GF-D8 (cell line): ENCODE data around the gene GREM1.

ENCODE experiments used
- DNase-seq: peaks from one replicate; lab custom pipeline; 2025; lab: John Stamatoyannopoulos, UW

Gene GREM1

GRCh38 chr15:32694222-32694983, 23.4 kb upstream of the GREM1 start:
- no peak for DNase-seq

GRCh38 chr15:32698773-32699390, 18.9 kb upstream of the GREM1 start:
- DNase-seq: no peak

- DNase-seq: no peak
Measured at GRCh38 chr15:32700501-32701150, 17.2 kb upstream of the GREM1 start.

- no peak for DNase-seq
Measured at GRCh38 chr15:32701863-32702262, 15.9 kb upstream of the GREM1 start.

- no peak for DNase-seq
Measured at GRCh38 chr15:32704395-32704981, 13.3 kb upstream of the GREM1 start.

- DNase-seq: no peak
Measured at GRCh38 chr15:32705446-32705845, 12.4 kb upstream of the GREM1 start.

GRCh38 chr15:32706704-32707103, 11.1 kb upstream of the GREM1 start:
- no peak for DNase-seq

GRCh38 chr15:32707436-32707835, 10.4 kb upstream of the GREM1 start:
- no peak for DNase-seq

- no peak for DNase-seq
Measured at GRCh38 chr15:32709295-32710033, 8.3 kb upstream of the GREM1 start.

- no peak for DNase-seq
Measured at GRCh38 chr15:32715276-32715675, 2.5 kb upstream of the GREM1 start.

- no peak for DNase-seq
Measured at GRCh38 chr15:32716216-32716914, 1.4 kb upstream of the GREM1 start.

GRCh38 chr15:32716915-32717425, 834 bp upstream of the GREM1 start:
- DNase-seq: no peak

- no peak for DNase-seq
Measured at GRCh38 chr15:32718227-32718820, 520 bp downstream of the GREM1 start.

GRCh38 chr15:32718821-32719716, 1.3 kb downstream of the GREM1 start:
- no peak for DNase-seq

- DNase-seq: no peak
Measured at GRCh38 chr15:32721596-32721995, 3.8 kb downstream of the GREM1 start.

- DNase-seq: no peak
Measured at GRCh38 chr15:32722136-32722535, 4.3 kb downstream of the GREM1 start.

- no peak for DNase-seq
Measured at GRCh38 chr15:32723171-32723948, 5.6 kb downstream of the GREM1 start.

- no peak for DNase-seq
Measured at GRCh38 chr15:32729700-32730395, 12.0 kb downstream of the GREM1 start.
